RWPE2 (cell line): ENCODE measurements around the gene ATXN7L1.

ENCODE experiments used
- ATAC-seq: fragments of 200-7000 bp; cut with Tn5 transposase; 3 replicates; pipeline ENCODE4 v1.9.1; 2021; ENCODE audit warnings: low read depth
- DNase-seq: peaks from one replicate; pipeline ENCODE4 v3.0.0-alpha.2; 2020; ENCODE audit warnings: low spot score
- H3K27ac ChIP-seq: fragments of 450-650 bp; 2 replicates; pipeline ENCODE4 v1.5.1; 2017; ENCODE audit warnings: mild to moderate bottlenecking; ENCODE audit not compliant: poor library complexity, severe bottlenecking
- H3K27me3 ChIP-seq: fragments of 250-450 bp; sonication (Bioruptor Pico); 2 replicates; pipeline ENCODE4 v1.5.1; 2021; ENCODE audit warnings: mild to moderate bottlenecking, moderate library complexity; ENCODE audit not compliant: insufficient read depth, poor library complexity, severe bottlenecking
- H3K36me3 ChIP-seq: fragments of 250-450 bp; sonication (Bioruptor Pico); 2 replicates; pipeline ENCODE4 v1.5.1; 2020; ENCODE audit warnings: low read depth, mild to moderate bottlenecking, moderate library complexity
- H3K4me1 ChIP-seq: fragments of 250-450 bp; sonication (Bioruptor Pico); 2 replicates; pipeline ENCODE4 v1.5.1; 2021; ENCODE audit warnings: mild to moderate bottlenecking, moderate library complexity; ENCODE audit not compliant: insufficient read depth, poor library complexity, severe bottlenecking
- H3K4me3 ChIP-seq: fragments of 250-450 bp; sonication (Bioruptor Pico); 2 replicates; pipeline ENCODE4 v1.5.1; 2021; ENCODE audit warnings: mild to moderate bottlenecking, moderate library complexity; ENCODE audit not compliant: severe bottlenecking
- H3K9me3 ChIP-seq: fragments of 250-450 bp; sonication (Bioruptor Pico); 2 replicates; pipeline ENCODE4 v1.5.1; 2021; ENCODE audit warnings: mild to moderate bottlenecking, moderate library complexity; ENCODE audit not compliant: severe bottlenecking
- CTCF ChIP-seq: fragments of 450-650 bp; IDR thresholded peaks from one replicate; pipeline ENCODE4 v1.5.1; 2017; ENCODE audit warnings: mild to moderate bottlenecking, moderate library complexity; ENCODE audit not compliant: poor library complexity, severe bottlenecking

Gene ATXN7L1

GRCh38 chr7:105811189-105811847 is 65.1 kb downstream of the ATXN7L1 start:
- peaks cover 17% of the 10 kb centered on the region for H3K4me1 ChIP-seq
- DNase-seq: no peak
- no peak overlapping the region for H3K4me3 ChIP-seq
- H3K27ac ChIP-seq: no peak overlapping the region
- no peaks in the 10 kb centered on the region for H3K36me3 ChIP-seq
- H3K27me3 ChIP-seq: no peaks in the 10 kb centered on the region
- no peaks in the 10 kb centered on the region for H3K9me3 ChIP-seq
- TF ChIP-seq CTCF: no peak
- no peak for ATAC-seq

- peaks cover 25% of the 10 kb centered on the region for H3K4me1 ChIP-seq
- no peak for DNase-seq
- no peak overlapping the region for H3K4me3 ChIP-seq
- no peak overlapping the region for H3K27ac ChIP-seq
- no peaks in the 10 kb centered on the region for H3K36me3 ChIP-seq
- ATAC-seq: no peak
- TF ChIP-seq CTCF: no peak
- no peaks in the 10 kb centered on the region for H3K27me3 ChIP-seq
- no peaks in the 10 kb centered on the region for H3K9me3 ChIP-seq
Measured at GRCh38 chr7:105810556-105810955, 65.8 kb downstream of the ATXN7L1 start.

DNA sequence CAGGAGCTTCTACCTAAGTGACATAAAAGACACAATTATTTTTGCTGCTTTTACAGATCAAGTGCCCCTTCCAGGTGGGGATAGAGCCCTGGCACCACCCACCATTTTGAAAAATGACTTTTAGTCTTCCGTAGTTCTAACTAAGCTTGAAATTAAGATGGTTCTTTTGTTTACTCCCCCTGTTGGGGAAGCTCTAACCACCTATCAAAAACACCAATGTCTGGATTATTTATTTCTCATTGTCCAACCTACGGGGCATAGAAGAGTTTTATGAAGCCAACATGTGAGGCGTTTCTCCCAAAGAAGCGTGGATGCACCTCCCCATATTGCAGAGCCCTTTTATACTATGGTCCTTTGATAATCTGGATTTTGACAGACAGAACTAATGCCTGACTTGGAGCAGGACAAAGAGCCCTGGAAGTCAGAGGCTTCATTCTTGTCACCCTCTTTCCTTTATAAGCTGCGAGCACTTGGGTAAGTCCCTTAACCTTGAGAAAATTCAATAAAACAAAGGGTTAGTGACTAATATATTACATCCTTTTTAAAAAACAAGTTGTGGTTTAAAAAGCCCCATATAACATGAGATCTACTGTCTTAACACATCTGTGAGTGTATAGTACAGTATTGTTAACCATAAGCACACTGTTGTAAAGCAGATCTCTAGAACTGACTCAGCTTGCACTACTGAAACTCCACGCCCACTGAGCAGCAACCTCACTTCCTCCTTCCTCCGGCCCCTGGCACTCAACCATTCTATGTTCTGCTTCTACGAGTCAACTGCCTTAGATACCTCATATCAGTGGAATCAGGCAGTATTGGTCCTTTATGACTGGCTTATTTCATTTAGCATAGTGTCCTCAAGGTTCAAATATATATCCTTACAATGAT is 67.5 kb downstream of the ATXN7L1 start:
- Histone ChIP-seq H3K27me3 (no peaks in the 10 kb centered on the region), H3K4me1 (peaks cover 31% of the 10 kb centered on the region), H3K9me3 (no peaks in the 10 kb centered on the region), H3K27ac (peak overlapping the region; percentile 36), H3K36me3 (no peaks in the 10 kb centered on the region), H3K4me3 (no peak overlapping the region)
- TF ChIP-seq CTCF: no peak
- ATAC-seq (peak; percentile 76), DNase-seq (no peak)

DNA sequence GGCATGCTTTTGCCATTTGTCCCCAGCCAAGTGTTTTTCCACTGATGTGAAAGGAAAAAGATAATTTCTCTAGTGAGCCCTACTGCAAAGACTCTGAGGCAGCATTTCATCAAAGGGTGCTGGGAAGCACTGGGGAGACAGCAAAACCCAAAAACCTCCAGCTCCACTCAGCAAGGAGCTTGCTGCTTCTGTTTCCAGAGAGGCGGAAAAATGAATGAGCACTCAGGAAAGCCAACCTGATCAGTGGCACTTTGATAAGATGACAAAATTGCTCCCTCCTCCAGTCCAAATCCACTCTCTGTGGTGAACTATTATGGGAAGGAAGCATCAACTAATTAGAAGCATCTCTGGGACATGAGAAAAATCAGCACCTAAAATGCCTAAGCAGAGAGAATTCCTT is 68.2 kb downstream of the ATXN7L1 start:
- no peak for TF ChIP-seq CTCF
- no peaks in the 10 kb centered on the region for H3K9me3 ChIP-seq
- H3K4me3 ChIP-seq: no peak overlapping the region
- DNase-seq: no peak
- no peak for ATAC-seq
- no peak overlapping the region for H3K27ac ChIP-seq
- H3K4me1 ChIP-seq: peaks cover 31% of the 10 kb centered on the region
- no peaks in the 10 kb centered on the region for H3K36me3 ChIP-seq
- no peaks in the 10 kb centered on the region for H3K27me3 ChIP-seq

- Histone ChIP-seq H3K27me3 (no peaks in the 10 kb centered on the region), H3K4me3 (no peak overlapping the region), H3K27ac (no peak overlapping the region), H3K36me3 (no peaks in the 10 kb centered on the region), H3K4me1 (peaks cover 31% of the 10 kb centered on the region), H3K9me3 (no peaks in the 10 kb centered on the region)
- ATAC-seq (no peak), DNase-seq (no peak)
- TF ChIP-seq CTCF: no peak
Measured at GRCh38 chr7:105807448-105807762, 69.0 kb downstream of the ATXN7L1 start.
